Mesenchymal stem cell (in vitro differentiated cells and primary cell): ENCODE results near the gene C16orf96.
A peak's percentile ranks its signal among the peaks of the same experiment; 100 is the strongest.

ENCODE experiments used
- DNase-seq: peaks from one replicate; pipeline ENCODE4 v3.0.0-alpha.2; 2013
- H2AFZ ChIP-seq: one replicate; pipeline ENCODE4 v1.6.1; 2013; ENCODE audit warnings: low read depth, mild to moderate bottlenecking, control low read depth, inconsistent platforms, low read length, moderate library complexity
- H2AK5ac ChIP-seq: 2 replicates; pipeline ENCODE4 v1.6.1; 2013; ENCODE audit warnings: low read length, moderate library complexity, mild to moderate bottlenecking, inconsistent platforms; ENCODE audit not compliant: severe bottlenecking
- H2BK120ac ChIP-seq: one replicate; pipeline ENCODE4 v1.6.1; 2013; ENCODE audit warnings: low read depth, mild to moderate bottlenecking, inconsistent platforms, low read length, moderate library complexity
- H2BK12ac ChIP-seq, 2 experiments: one replicate each; pipeline ENCODE4 v1.6.1; 2013; ENCODE audit warnings: inconsistent platforms in 2 of 2, low read length in 2 of 2, mild to moderate bottlenecking in 2 of 2, moderate library complexity in 2 of 2, control low read depth in 1 of 2
- H2BK15ac ChIP-seq: one replicate; pipeline ENCODE4 v1.6.1; 2013; ENCODE audit warnings: mild to moderate bottlenecking, low read depth, inconsistent platforms; ENCODE audit not compliant: poor library complexity, severe bottlenecking
- H2BK5ac ChIP-seq: 2 replicates; pipeline ENCODE4 v1.6.1; 2013; ENCODE audit warnings: low read depth, mild to moderate bottlenecking, low read length, control low read depth, inconsistent platforms; ENCODE audit not compliant: poor library complexity, severe bottlenecking
- H3K14ac ChIP-seq, 2 experiments: one replicate each; pipeline ENCODE4 v1.6.1; 2013; ENCODE audit warnings: inconsistent platforms in 2 of 2, low read length in 2 of 2, control low read depth in 1 of 2, mild to moderate bottlenecking in 1 of 2, moderate library complexity in 1 of 2
- H3K18ac ChIP-seq, 2 experiments: one replicate each; pipeline ENCODE4 v1.6.1; 2013; ENCODE audit warnings: inconsistent platforms in 2 of 2, low read length in 2 of 2, control low read depth in 1 of 2, low read depth in 1 of 2, mild to moderate bottlenecking in 1 of 2
- H3K23ac ChIP-seq, 2 experiments: one replicate each; pipeline ENCODE4 v1.6.1; 2013; ENCODE audit warnings: inconsistent platforms in 2 of 2, low read length in 2 of 2, mild to moderate bottlenecking in 2 of 2, moderate library complexity in 2 of 2, control low read depth in 1 of 2
- H3K27ac ChIP-seq: 2 replicates; pipeline ENCODE4 v1.5.1; 2013; ENCODE audit warnings: mild to moderate bottlenecking, moderate library complexity, low read length, control low read depth, inconsistent platforms; ENCODE audit not compliant: poor library complexity, severe bottlenecking
- H3K27me3 ChIP-seq, 2 experiments: 2 replicates each; pipeline versions ENCODE4 v1.6.1 to v1.7.0; 2013; ENCODE audit warnings: low read length in 2 of 2, mild to moderate bottlenecking in 2 of 2, moderate library complexity in 2 of 2, control low read depth in 1 of 2, inconsistent platforms in 1 of 2; ENCODE audit not compliant: control insufficient read depth in 1 of 2, insufficient read depth in 1 of 2
- H3K36me3 ChIP-seq, 2 experiments: 2 replicates each; pipeline versions ENCODE4 v1.6.1 to v1.7.0; 2013; ENCODE audit warnings: low read length in 2 of 2, control low read depth in 1 of 2, inconsistent platforms in 1 of 2, low read depth in 1 of 2, mild to moderate bottlenecking in 1 of 2; ENCODE audit not compliant: insufficient read depth in 2 of 2, control insufficient read depth in 1 of 2
- H3K4ac ChIP-seq, 2 experiments: one replicate each; pipeline ENCODE4 v1.6.1; 2013; ENCODE audit warnings: inconsistent platforms in 2 of 2, low read length in 2 of 2, mild to moderate bottlenecking in 2 of 2, moderate library complexity in 2 of 2, control low read depth in 1 of 2, low read depth in 1 of 2
- H3K4me1 ChIP-seq: 2 replicates; pipeline ENCODE4 v1.6.1; 2013; ENCODE audit warnings: low read depth, low read length, control low read depth; ENCODE audit not compliant: control insufficient read depth, insufficient read depth
- H3K4me2 ChIP-seq: 2 replicates; pipeline ENCODE4 v1.6.1; 2013; ENCODE audit warnings: low read length, mild to moderate bottlenecking, inconsistent platforms; ENCODE audit not compliant: poor library complexity, severe bottlenecking
- H3K4me3 ChIP-seq, 2 experiments: 2 replicates each; pipeline versions ENCODE4 v1.5.1 to v1.7.0; 2013; ENCODE audit warnings: low read length in 2 of 2, mild to moderate bottlenecking in 2 of 2, control low read depth in 1 of 2, low read depth in 1 of 2; ENCODE audit not compliant: insufficient read depth in 1 of 2
- H3K79me1 ChIP-seq: replicated peaks from 2 replicates; pipeline ENCODE4 v1.6.1; 2013; ENCODE audit warnings: mild to moderate bottlenecking, control low read depth, low read length, inconsistent platforms; ENCODE audit not compliant: poor library complexity, severe bottlenecking
- H3K9ac ChIP-seq: 2 replicates; pipeline ENCODE4 v1.7.0; 2013; ENCODE audit warnings: mild to moderate bottlenecking, low read length, moderate library complexity
- H3K9me3 ChIP-seq: 2 replicates; pipeline ENCODE4 v1.7.0; 2013; ENCODE audit warnings: mild to moderate bottlenecking, low read length; ENCODE audit not compliant: control insufficient read depth
- H4K8ac ChIP-seq: one replicate; pipeline ENCODE4 v1.6.1; 2013; ENCODE audit warnings: inconsistent platforms, mild to moderate bottlenecking, low read length, moderate library complexity
- H4K91ac ChIP-seq: one replicate; pipeline ENCODE4 v1.6.1; 2013; ENCODE audit warnings: mild to moderate bottlenecking, low read length, inconsistent platforms
- WGBS: methylation state at CpG from one replicate; pipeline ENCODE4 v1.1.7; 2013; ENCODE audit warnings: mixed read lengths; 5-methylcytosine and 5-hydroxymethylcytosine counted together

Gene C16orf96

GRCh38 chr16:4537376-4538343 lies 18.5 kb upstream of the C16orf96 start:
- no peak overlapping the region for H2BK5ac ChIP-seq
- H3K23ac ChIP-seq = no peak overlapping the region
- no peak overlapping the region for H3K14ac ChIP-seq
- peak overlapping the region; percentile 78 to 85 for H3K4me3 ChIP-seq
- peaks cover 6 to 22% of the 10 kb centered on the region in 2 experiments for H3K36me3 ChIP-seq
- peak overlapping the region; percentile 88 for H3K9ac ChIP-seq
- H4K91ac ChIP-seq = peak overlapping the region; percentile 67
- no peak overlapping the region for H2BK12ac ChIP-seq
- DNase-seq = peak; percentile 25
- no peak overlapping the region for H2AFZ ChIP-seq
- peaks cover 0 to 3% of the 10 kb centered on the region in 2 experiments for H3K27me3 ChIP-seq
- no peak overlapping the region for H3K27ac ChIP-seq
- peak overlapping the region; percentile 34 to 73 for H3K4ac ChIP-seq
- peak overlapping the region; percentile 47 for H2AK5ac ChIP-seq
- peaks cover 27% of the 10 kb centered on the region for H3K79me1 ChIP-seq
- peak overlapping the region; percentile 66 to 74 for H3K18ac ChIP-seq
- 12% methylated on average over 66 of the region's 75 CpGs for WGBS
- peak overlapping the region; percentile 55 for H3K4me2 ChIP-seq
- H3K4me1 ChIP-seq = peaks cover 11% of the 10 kb centered on the region
- peak overlapping the region; percentile 89 for H4K8ac ChIP-seq
- peak overlapping the region; percentile 85 for H2BK120ac ChIP-seq
- H2BK15ac ChIP-seq = peak overlapping the region; percentile 54
- H3K9me3 ChIP-seq = no peaks in the 10 kb centered on the region

GRCh38 chr16:4538350-4539235 lies 17.5 kb upstream of the C16orf96 start, which contains the start of gene CDIP1:
Gene CDIP1 (minus strand): TSS chr16:4538773. CDS start chr16:4514130, 24,643 bp downstream.
- peak within 1 kb of the TSS; percentile 78 to 85 for H3K4me3 ChIP-seq
- H4K91ac ChIP-seq = peak within 1 kb of the TSS; percentile 85
- H4K8ac ChIP-seq = peak within 1 kb of the TSS; percentile 94
- no peak within 1 kb of the TSS for H2BK5ac ChIP-seq
- no peak within 1 kb of the TSS for H2AK5ac ChIP-seq
- peak; percentile 97 for DNase-seq
- peaks cover 11% of the 10 kb centered on the region for H3K4me1 ChIP-seq
- peak within 1 kb of the TSS; percentile 88 for H3K9ac ChIP-seq
- H2BK120ac ChIP-seq = peak within 1 kb of the TSS; percentile 85
- peak within 1 kb of the TSS; percentile 87 for H3K4me2 ChIP-seq
- peak within 1 kb of the TSS in 1 of 2 experiments; percentile 72 for H3K14ac ChIP-seq
- H2BK15ac ChIP-seq = peak within 1 kb of the TSS; percentile 99
- peaks cover 19% of the 10 kb centered on the region for H3K79me1 ChIP-seq
- H2BK12ac ChIP-seq = peak within 1 kb of the TSS in 1 of 2 experiments; percentile 83
- 9% methylated on average over 51 of the region's 67 CpGs for WGBS
- H3K23ac ChIP-seq = no peak within 1 kb of the TSS
- peaks cover 0 to 13% of the 10 kb centered on the region in 2 experiments for H3K36me3 ChIP-seq
- H3K27ac ChIP-seq = no peak within 1 kb of the TSS
- H3K27me3 ChIP-seq = peaks cover 0 to 3% of the 10 kb centered on the region in 2 experiments
- no peaks in the 10 kb centered on the region for H3K9me3 ChIP-seq
- H3K18ac ChIP-seq = peak within 1 kb of the TSS; percentile 91 to 93
- H2AFZ ChIP-seq = peak within 1 kb of the TSS; percentile 83
- H3K4ac ChIP-seq = peak within 1 kb of the TSS; percentile 62 to 76

DNA sequence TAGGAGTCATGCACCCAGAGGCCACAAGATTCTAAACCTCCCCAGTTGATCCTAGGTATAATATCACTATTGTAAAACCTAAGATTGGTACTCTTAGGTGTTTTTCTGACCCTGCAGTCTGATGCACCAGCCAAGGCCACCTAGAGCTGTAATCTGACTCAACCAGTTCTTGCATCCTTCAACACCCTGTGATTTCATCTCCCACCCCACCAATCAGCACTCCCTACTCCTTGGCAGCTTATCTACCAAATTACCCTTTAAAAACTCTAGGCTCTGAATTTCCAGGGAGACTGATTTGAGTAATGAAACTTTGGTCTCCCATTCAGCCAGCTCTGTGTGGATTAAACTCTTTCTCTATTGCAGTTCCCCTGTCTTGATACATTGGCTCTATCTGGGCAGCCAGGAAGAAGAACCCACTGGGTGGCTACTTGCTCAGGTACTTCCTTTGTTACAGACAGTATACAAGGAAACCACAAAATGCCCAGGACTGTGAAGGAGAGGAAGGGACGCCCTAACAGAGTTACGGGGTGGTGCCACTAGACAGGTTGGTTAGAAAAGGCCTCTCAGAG lies 16.3 kb upstream of the C16orf96 start:
- H2BK15ac ChIP-seq = no peak overlapping the region
- WGBS = 90% methylated on average over 2 of the region's 2 CpGs
- peaks cover 0 to 7% of the 10 kb centered on the region in 2 experiments for H3K36me3 ChIP-seq
- H2BK120ac ChIP-seq = no peak overlapping the region
- H2AFZ ChIP-seq = no peak overlapping the region
- peaks cover 3 to 6% of the 10 kb centered on the region in 2 experiments for H3K27me3 ChIP-seq
- H3K9ac ChIP-seq = no peak overlapping the region
- H3K4me2 ChIP-seq = no peak overlapping the region
- no peaks in the 10 kb centered on the region for H3K9me3 ChIP-seq
- H2BK5ac ChIP-seq = no peak overlapping the region
- H4K8ac ChIP-seq = no peak overlapping the region
- H3K4ac ChIP-seq = no peak overlapping the region
- no peak overlapping the region for H4K91ac ChIP-seq
- H2AK5ac ChIP-seq = no peak overlapping the region
- H3K23ac ChIP-seq = no peak overlapping the region
- peaks cover 13% of the 10 kb centered on the region for H3K79me1 ChIP-seq
- H3K4me3 ChIP-seq = no peak overlapping the region
- no peak overlapping the region for H3K14ac ChIP-seq
- H2BK12ac ChIP-seq = no peak overlapping the region
- peaks cover 9% of the 10 kb centered on the region for H3K4me1 ChIP-seq
- no peak overlapping the region for H3K27ac ChIP-seq
- no peak for DNase-seq
- no peak overlapping the region for H3K18ac ChIP-seq
